Measurements from ENCODE around the gene HSP90AB1. TPM values are rescaled to one million over a fixed set of nuclear protein-coding genes. Genes with fewer than 3 reads are reported as not detected.

HSP90AB1 gene
- total RNA-seq, 1 donor from 2014 or later, result 396 TPM

DNA sequence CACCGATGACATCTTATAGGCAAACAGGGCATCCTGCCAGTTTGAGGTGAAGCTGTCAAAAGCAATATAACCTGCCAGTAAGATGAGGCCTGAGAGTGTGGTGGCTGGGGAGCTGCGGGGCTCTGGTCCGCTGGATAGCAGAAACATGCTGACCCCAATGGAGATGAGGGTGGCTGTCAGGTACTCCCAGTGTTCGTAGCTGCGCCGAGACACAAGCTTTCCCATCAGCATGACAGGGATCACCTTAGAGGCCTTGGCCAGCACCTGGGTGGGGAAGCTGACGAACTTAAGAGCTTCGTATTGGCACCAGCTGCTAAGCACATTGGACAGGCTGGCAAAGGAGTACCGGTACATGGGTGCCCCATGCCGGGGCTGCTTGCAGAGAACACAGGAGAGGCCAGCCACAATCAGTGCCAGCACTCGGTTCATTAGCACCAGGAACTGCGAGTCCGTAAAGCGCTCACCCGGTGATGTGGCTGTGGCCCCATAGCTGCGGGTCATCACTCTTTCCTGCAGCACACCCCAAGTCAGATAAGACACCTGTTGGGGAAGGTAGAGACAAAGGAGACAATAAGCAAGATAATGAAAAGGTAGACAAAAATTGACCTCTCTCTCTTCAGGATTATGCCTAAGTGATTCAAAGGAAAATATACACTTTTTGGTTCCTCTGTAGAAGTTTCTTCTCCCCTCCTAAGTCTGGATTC, 8.4 kb downstream of the HSP90AB1 start:
- Histone ChIP-seq H3K36me3 (ENCODE audit: control insufficient read depth, insufficient read depth, low read length) (peaks cover 32% of the 10 kb centered on the region), H3K27me3 (ENCODE audit: control insufficient read depth, insufficient read depth, low read length) (no peaks in the 10 kb centered on the region), H3K4me3 (ENCODE audit: low read depth, low read length) (no peak overlapping the region)
- no peak for FAIRE-seq
- TF ChIP-seq, protein P1, sequence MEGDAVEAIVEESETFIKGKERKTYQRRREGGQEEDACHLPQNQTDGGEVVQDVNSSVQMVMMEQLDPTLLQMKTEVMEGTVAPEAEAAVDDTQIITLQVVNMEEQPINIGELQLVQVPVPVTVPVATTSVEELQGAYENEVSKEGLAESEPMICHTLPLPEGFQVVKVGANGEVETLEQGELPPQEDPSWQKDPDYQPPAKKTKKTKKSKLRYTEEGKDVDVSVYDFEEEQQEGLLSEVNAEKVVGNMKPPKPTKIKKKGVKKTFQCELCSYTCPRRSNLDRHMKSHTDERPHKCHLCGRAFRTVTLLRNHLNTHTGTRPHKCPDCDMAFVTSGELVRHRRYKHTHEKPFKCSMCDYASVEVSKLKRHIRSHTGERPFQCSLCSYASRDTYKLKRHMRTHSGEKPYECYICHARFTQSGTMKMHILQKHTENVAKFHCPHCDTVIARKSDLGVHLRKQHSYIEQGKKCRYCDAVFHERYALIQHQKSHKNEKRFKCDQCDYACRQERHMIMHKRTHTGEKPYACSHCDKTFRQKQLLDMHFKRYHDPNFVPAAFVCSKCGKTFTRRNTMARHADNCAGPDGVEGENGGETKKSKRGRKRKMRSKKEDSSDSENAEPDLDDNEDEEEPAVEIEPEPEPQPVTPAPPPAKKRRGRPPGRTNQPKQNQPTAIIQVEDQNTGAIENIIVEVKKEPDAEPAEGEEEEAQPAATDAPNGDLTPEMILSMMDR (IDR thresholded peaks at IDR 0.05; ENCODE audit: insufficient read depth, low read length, severe bottlenecking), result no peak
- DNase-seq (ENCODE audit: low read depth), result no peak

DNA sequence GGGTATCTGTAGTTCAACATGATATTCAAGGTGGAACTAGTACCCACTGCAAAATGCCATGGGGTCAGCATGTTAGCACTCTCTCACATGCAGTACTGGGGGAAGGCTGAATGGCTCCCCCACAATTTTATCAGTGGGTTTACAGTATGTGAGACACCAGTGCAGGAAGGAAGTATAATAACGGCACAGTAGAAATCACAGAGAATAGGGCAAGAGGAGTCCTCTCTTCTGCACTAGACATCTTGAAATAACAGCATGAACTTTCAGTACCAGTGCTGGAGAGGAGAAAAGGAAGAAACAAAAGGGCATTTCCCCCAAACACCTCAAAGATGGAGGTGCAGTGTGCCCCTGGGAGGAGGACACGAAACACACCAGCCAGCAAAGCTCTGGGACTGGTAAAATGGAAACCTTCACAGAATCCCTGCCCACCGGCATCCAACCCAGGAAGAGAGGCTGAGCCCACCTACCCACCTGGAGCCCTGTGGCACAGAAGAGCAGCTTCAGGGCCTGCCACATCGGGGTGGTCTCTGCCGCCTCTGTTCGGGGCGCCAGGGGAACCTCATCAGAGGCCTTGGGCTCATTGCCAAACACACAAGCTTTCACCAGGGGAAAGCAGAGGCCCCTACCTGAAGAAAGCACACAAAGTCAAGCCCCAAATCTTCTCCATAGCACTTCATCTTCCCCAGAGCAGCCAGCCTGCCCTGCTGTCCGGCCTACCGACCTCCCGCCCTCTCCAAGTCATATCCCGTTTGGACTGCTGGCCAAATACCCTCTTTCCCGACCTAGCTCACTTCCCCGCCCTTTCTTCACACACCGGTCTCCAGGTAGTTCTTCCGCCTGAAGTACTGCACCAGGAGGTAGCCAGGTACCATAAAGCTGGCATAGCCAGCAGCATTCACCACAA, 9.2 kb downstream of the HSP90AB1 start:
- TF ChIP-seq, protein P1 (IDR thresholded peaks at IDR 0.05; ENCODE audit: insufficient read depth, low read length, severe bottlenecking), result no peak
- Histone ChIP-seq H3K4me3 (ENCODE audit: low read depth, low read length) (peak overlapping the region; percentile 77), H3K36me3 (ENCODE audit: control insufficient read depth, insufficient read depth, low read length) (peaks cover 28% of the 10 kb centered on the region), H3K27me3 (ENCODE audit: control insufficient read depth, insufficient read depth, low read length) (no peaks in the 10 kb centered on the region)
- DNase-seq (ENCODE audit: low read depth), result no peak
- no peak for FAIRE-seq

DNA sequence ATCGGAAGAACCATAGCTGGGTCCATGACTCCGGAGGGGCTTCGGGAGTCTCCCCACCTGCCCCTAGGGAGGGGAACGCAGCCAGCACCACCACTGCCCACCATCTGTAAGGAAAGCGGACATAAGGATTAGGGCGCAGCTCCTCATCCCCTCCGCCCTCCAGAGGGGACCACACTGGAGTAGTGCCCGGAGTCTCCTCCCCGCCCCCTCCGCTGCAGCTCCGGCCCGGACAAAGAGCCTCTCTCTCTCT, 9.8 kb downstream of the HSP90AB1 start:
- TF ChIP-seq, protein P1 (IDR thresholded peaks at IDR 0.05; ENCODE audit: insufficient read depth, low read length, severe bottlenecking), result no peak
- Histone ChIP-seq H3K27me3 (ENCODE audit: control insufficient read depth, insufficient read depth, low read length) (no peaks in the 10 kb centered on the region), H3K36me3 (ENCODE audit: control insufficient read depth, insufficient read depth, low read length) (peaks cover 28% of the 10 kb centered on the region), H3K4me3 (ENCODE audit: low read depth, low read length) (peak overlapping the region; percentile 77)
- FAIRE-seq (no peak), DNase-seq (ENCODE audit: low read depth) (no peak)

- Histone ChIP-seq H3K27me3 (ENCODE audit: control insufficient read depth, insufficient read depth, low read length) (no peaks in the 10 kb centered on the region), H3K36me3 (ENCODE audit: control insufficient read depth, insufficient read depth, low read length) (peaks cover 25% of the 10 kb centered on the region), H3K4me3 (ENCODE audit: low read depth, low read length) (peak within 1 kb of the TSS; percentile 77)
- FAIRE-seq (no peak), DNase-seq (ENCODE audit: low read depth) (no peak)
- TF ChIP-seq, protein P1 (IDR thresholded peaks at IDR 0.05; ENCODE audit: insufficient read depth, low read length, severe bottlenecking), result peak; percentile 53
Measured at GRCh38 chr6:44257025-44257752, 10.3 kb downstream of the HSP90AB1 start, which contains the start of gene SLC35B2. Gene SLC35B2, minus strand, starts transcription at chr6:44257528. Its CDS starts 118 bp downstream, at chr6:44257410.

DNA sequence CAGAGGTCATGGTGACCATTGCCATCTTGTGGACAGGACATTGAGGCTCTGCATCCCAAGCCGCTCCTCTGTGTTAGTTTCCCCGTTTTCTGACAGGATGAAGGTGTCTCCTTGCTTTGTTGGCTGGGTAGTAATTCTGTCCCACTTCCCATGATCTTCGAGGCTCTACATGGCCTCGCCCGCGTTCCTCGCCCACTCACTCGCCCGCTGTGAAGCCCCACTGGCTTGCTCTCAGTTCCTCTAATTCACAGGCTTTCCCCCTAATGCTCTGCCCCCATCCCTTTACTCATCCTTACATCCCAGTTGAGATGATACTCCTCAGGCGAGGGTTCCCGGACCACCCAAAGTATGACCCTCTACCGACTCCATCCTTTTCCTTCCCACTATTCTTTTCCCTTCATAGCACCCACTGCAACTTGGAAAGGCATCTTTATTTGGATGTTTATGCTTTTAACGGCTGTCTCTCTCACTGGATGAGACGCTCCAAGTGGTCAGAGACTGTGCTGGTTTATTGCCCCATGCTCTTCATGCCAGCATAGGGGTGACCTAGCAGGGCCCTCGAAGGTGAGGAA, 10.9 kb downstream of the HSP90AB1 start:
- Histone ChIP-seq H3K4me3 (ENCODE audit: low read depth, low read length) (peak overlapping the region; percentile 77), H3K36me3 (ENCODE audit: control insufficient read depth, insufficient read depth, low read length) (peaks cover 25% of the 10 kb centered on the region), H3K27me3 (ENCODE audit: control insufficient read depth, insufficient read depth, low read length) (no peaks in the 10 kb centered on the region)
- DNase-seq (ENCODE audit: low read depth), result no peak
- no peak for FAIRE-seq
- TF ChIP-seq, protein P1 (IDR thresholded peaks at IDR 0.05; ENCODE audit: insufficient read depth, low read length, severe bottlenecking), result no peak

Measured in bronchial epithelial cell (primary cell).